ENCODE data around the gene GLT8D2. TPM values are rescaled to one million over a fixed set of nuclear protein-coding genes. Genes with fewer than 3 reads are reported as not detected.
"Not testable (repeated sequence)": the region's sequence is repeated elsewhere in the genome, so short reads cannot be mapped to it uniquely, and the experiment has no call there.

GLT8D2 gene
- total and polyA plus RNA-seq, 9 donors = 21.1 to 65.2 (median 35.0) TPM

- no peaks in the 10 kb centered on the region for H3K27me3 ChIP-seq
- TF ChIP-seq EP300 (IDR thresholded peaks at IDR 0.05) = no peak
- TF ChIP-seq POLR2A (IDR thresholded peaks at IDR 0.05) = no peak
- no peak for TF ChIP-seq CTCF (IDR thresholded peaks at IDR 0.05)
- no peak overlapping the region for H3K4me3 ChIP-seq
- no peak for DNase-seq
- no peak overlapping the region for H3K27ac ChIP-seq
- H3K36me3 ChIP-seq = no peaks in the 10 kb centered on the region
- WGBS, 3 donors = 32 to 36% (median 36%) methylated on average over 3 of the region's 3 CpGs
- intact Hi-C loops (cut with DNase I) = no loop called here
- H3K9me3 ChIP-seq = no peaks in the 10 kb centered on the region
- H3K4me1 ChIP-seq (ENCODE audit: insufficient read depth) = no peaks in the 10 kb centered on the region
These were observed 27.2 kb downstream of the GLT8D2 start for GRCh38 chr12:104022786-104023185.

- H3K36me3 ChIP-seq; H3K4me1 ChIP-seq (ENCODE audit: insufficient read depth); intact Hi-C loops (cut with DNase I); DNase-seq; H3K9me3 ChIP-seq; H3K27ac ChIP-seq; H3K27me3 ChIP-seq; H3K4me3 ChIP-seq: not testable (repeated sequence)
- WGBS, 3 donors = 91 to 94% (median 92%) methylated on average over 1 of the region's 1 CpG
These were observed 28.1 kb downstream of the GLT8D2 start for GRCh38 chr12:104021862-104022261.

GRCh38 chr12:104012331-104012730 is 37.7 kb downstream of the GLT8D2 start:
- H3K27ac ChIP-seq = no peak overlapping the region
- no peaks in the 10 kb centered on the region for H3K27me3 ChIP-seq
- H3K9me3 ChIP-seq = no peaks in the 10 kb centered on the region
- no peak for DNase-seq
- WGBS, 3 donors = 67 to 70% (median 68%) methylated on average over 4 of the region's 4 CpGs
- H3K36me3 ChIP-seq = no peaks in the 10 kb centered on the region
- intact Hi-C loops (cut with DNase I) = no loop called here
- H3K4me1 ChIP-seq (ENCODE audit: insufficient read depth) = no peaks in the 10 kb centered on the region
- TF ChIP-seq POLR2A (IDR thresholded peaks at IDR 0.05) = no peak
- TF ChIP-seq EP300 (IDR thresholded peaks at IDR 0.05) = no peak
- no peak for TF ChIP-seq CTCF (IDR thresholded peaks at IDR 0.05)
- H3K4me3 ChIP-seq = no peak overlapping the region

- Histone ChIP-seq H3K4me1 (ENCODE audit: insufficient read depth) (no peaks in the 10 kb centered on the region), H3K36me3 (no peaks in the 10 kb centered on the region), H3K4me3 (no peak overlapping the region), H3K27ac (no peak overlapping the region), H3K9me3 (no peaks in the 10 kb centered on the region), H3K27me3 (no peaks in the 10 kb centered on the region)
- WGBS, 3 donors = 71 to 78% (median 74%) methylated on average over 6 of the region's 6 CpGs
- no peak for DNase-seq
- intact Hi-C loops (cut with DNase I) = no loop called here
- TF ChIP-seq CTCF (IDR thresholded peaks at IDR 0.05) = no peak
- no peak for TF ChIP-seq EP300 (IDR thresholded peaks at IDR 0.05)
- no peak for TF ChIP-seq POLR2A (IDR thresholded peaks at IDR 0.05)
These were observed 38.7 kb downstream of the GLT8D2 start for GRCh38 chr12:104011253-104011652.

- Histone ChIP-seq H3K27ac (no peak overlapping the region), H3K4me1 (ENCODE audit: insufficient read depth) (no peaks in the 10 kb centered on the region), H3K27me3 (no peaks in the 10 kb centered on the region), H3K4me3 (no peak overlapping the region), H3K36me3 (no peaks in the 10 kb centered on the region), H3K9me3 (no peaks in the 10 kb centered on the region)
- no peak for TF ChIP-seq EP300 (IDR thresholded peaks at IDR 0.05)
- intact Hi-C loops (cut with DNase I) = no loop called here
- 91 to 95% (median 94%) methylated on average over 2 of the region's 2 CpGs for WGBS, 3 donors
- no peak for DNase-seq
These were observed 39.3 kb downstream of the GLT8D2 start for GRCh38 chr12:104010606-104011169.

Measured in ovary (tissue), 9 donors.